Esophagus squamous epithelium (tissue), 5 donors: ENCODE measurements around the gene DUSP18. TPM values are rescaled to one million over a fixed set of nuclear protein-coding genes. Genes with fewer than 3 reads are reported as not detected.
A peak's percentile ranks its signal among the peaks of the same experiment; 100 is the strongest.

Experiments
- DNase-seq: peaks from one replicate; lab custom pipeline; 2025; lab: John Stamatoyannopoulos, UW
- H3K27ac ChIP-seq, 4 donors: fragments of 200-600 bp; sonication (generic); one replicate each; pipeline ENCODE4 v1.5.1; 2016 to 2019; ENCODE audit warnings: mild to moderate bottlenecking in 1 of 4
- H3K27me3 ChIP-seq, 4 donors: fragments of 200-600 bp; sonication (generic); 1 replicate in 3 of 4; 2 replicates in 1 of 4; pipeline versions ENCODE4 v1.5.1 to v1.6.0; 2017 to 2021; ENCODE audit warnings: antibody characterized with exemption in 1 of 4
- H3K36me3 ChIP-seq, 3 donors: fragments of 200-600 bp; sonication (generic); one replicate each; pipeline ENCODE4 v1.5.1; 2016 to 2019
- H3K4me1 ChIP-seq, 3 donors: fragments of 200-600 bp; sonication (generic); one replicate each; pipeline ENCODE4 v1.5.1; 2017 to 2019
- H3K4me3 ChIP-seq, 4 donors: fragments of 200-600 bp; sonication (generic); 1 replicate in 3 of 4; 2 replicates in 1 of 4; pipeline ENCODE4 v1.5.1; 2016 to 2019; ENCODE audit warnings: mild to moderate bottlenecking in 2 of 4, moderate library complexity in 1 of 4
- H3K9me3 ChIP-seq, 3 donors: fragments of 200-600 bp; sonication (generic); one replicate each; pipeline ENCODE4 v1.5.1; 2016 to 2019
- CTCF ChIP-seq, 6 experiments: fragments of 450-650 bp in 4 of 6; fragments of 200-600 bp in 2 of 6; sonication (generic) in 2 of 6; IDR thresholded peaks; one replicate each; pipeline ENCODE4 v1.5.1; 2016 to 2019; ENCODE audit warnings: antibody characterized with exemption in 6 of 6, mild to moderate bottlenecking in 4 of 6, moderate library complexity in 4 of 6
- POLR2A ChIP-seq, 4 donors: fragments of 450-650 bp; IDR thresholded peaks; one replicate each; pipeline ENCODE4 v1.6.1; 2017; ENCODE audit warnings: antibody characterized with exemption in 4 of 4, mild to moderate bottlenecking in 4 of 4, moderate library complexity in 3 of 4
- WGBS, 2 donors: methylation state at CpG; one replicate each; pipeline ENCODE4 v1.1.5; 2018; 5-methylcytosine and 5-hydroxymethylcytosine counted together
- intact Hi-C: fragments of 100-400 bp; cut with DNase I; formaldehyde crosslinking; loops from one replicate; pipeline ENCODE4 v1.15.0; 2022
- total RNA-seq, 4 donors: library from RNA; depleted of rRNA; stranded (reverse); fragments of >200 nt; gene quantifications; one replicate each; pipeline ENCODE4 v1.1.0, GENCODE V29; 2016
- donor health status: DM: yes; HTN: yes; CAD: no.

Gene DUSP18
- total RNA-seq, 4 donors from 2014 or later, result 6.1 to 13.0 (median 8.6) TPM

DNA sequence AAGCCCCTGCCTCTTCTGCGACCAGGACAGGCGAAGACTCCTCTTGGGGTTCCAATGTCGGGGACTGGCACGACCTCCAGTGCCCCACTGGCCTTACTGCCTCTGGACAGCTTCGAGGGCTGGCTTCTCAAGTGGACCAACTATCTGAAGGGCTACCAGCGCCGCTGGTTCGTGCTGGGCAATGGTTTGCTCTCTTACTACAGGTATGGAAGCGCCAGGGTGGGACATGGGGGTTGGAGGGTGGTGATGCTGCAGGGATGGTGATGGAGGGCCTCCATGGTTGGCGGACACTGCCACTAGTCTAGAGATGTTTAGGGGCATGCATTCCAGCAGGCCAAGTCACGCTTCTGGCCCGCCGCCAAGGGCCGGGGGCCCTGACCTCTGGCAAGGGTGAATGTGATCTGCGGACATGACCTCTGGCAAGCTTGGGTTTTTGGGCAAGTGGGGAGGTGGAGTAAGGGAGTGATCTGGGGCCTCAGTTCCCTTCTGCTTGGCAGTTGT, 27.7 kb upstream of the DUSP18 start:
- H3K36me3 ChIP-seq, result no peaks in the 10 kb centered on the region
- peaks cover 0 to 15% (median 0%) of the 10 kb centered on the region in 4 donors for H3K27me3 ChIP-seq
- intact Hi-C loops, result no loop called here
- DNase-seq, result no peak
- peaks cover 0 to 17% (median 4%) of the 10 kb centered on the region in 3 donors for H3K4me1 ChIP-seq
- peak overlapping the region in 3 of 4 donors; percentile 50 to 72 (median 60) for H3K4me3 ChIP-seq
- H3K27ac ChIP-seq, result no peak overlapping the region
- TF ChIP-seq POLR2A (IDR thresholded peaks at IDR 0.05) (no peak), CTCF (IDR thresholded peaks at IDR 0.05) (no peak)
- WGBS, 2 donors, result 79% methylated on average over 7 of the region's 15 CpGs; no CpG with 5 or more reads in 1 of the 2 donors
- H3K9me3 ChIP-seq, result no peaks in the 10 kb centered on the region

GRCh38 chr22:30694640-30695350, 27.1 kb upstream of the DUSP18 start, which contains the start of gene OSBP2:
TSS of gene OSBP2 (plus strand) at chr22:30694874. CDS start at chr22:30694910, 36 bp downstream.
- H3K27ac ChIP-seq, result peak within 1 kb of the TSS in 3 of 4 donors; percentile 33 to 62 (median 50)
- intact Hi-C loops, result no loop called here
- H3K4me1 ChIP-seq, result peaks cover 0 to 17% (median 4%) of the 10 kb centered on the region in 3 donors
- DNase-seq, result no peak
- no CpG with 5 or more reads among the region's 88 CpGs for WGBS, 2 donors
- H3K27me3 ChIP-seq, result peaks cover 0 to 15% (median 0%) of the 10 kb centered on the region in 4 donors
- no peaks in the 10 kb centered on the region for H3K9me3 ChIP-seq
- TF ChIP-seq POLR2A (IDR thresholded peaks at IDR 0.05) (no peak), CTCF (IDR thresholded peaks at IDR 0.05) (peak in 1 of 6 experiments; percentile 18)
- H3K36me3 ChIP-seq, result no peaks in the 10 kb centered on the region
- H3K4me3 ChIP-seq, result peak within 1 kb of the TSS; percentile 31 to 72 (median 55)

DNA sequence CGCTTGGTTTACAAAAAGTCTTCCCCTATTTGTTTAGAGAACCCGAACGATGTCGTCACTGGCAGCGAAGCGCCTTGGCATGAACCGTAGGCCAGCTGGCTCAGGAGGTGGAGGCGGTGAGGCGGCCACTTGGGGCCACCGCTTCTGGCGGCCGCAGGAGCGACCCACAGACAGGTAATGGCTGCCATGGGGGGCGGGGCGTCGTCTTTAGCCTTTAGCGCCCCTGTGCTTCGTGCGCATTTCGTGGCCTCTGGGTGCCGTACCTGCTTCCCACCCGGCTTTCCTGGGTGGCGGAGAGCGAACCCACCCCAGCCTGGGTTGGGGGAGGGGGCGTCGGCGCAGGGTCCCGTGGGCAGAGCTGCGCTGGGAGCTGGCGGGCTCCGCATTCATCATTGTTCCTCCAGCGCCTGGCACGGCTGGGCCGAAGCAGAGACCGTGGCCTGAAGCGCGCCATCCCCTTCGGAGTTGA, 26.5 kb upstream of the DUSP18 start:
- DNase-seq, result no peak
- Histone ChIP-seq H3K9me3 (no peaks in the 10 kb centered on the region), H3K4me1 (peaks cover 0 to 17% (median 4%) of the 10 kb centered on the region in 3 donors), H3K27me3 (peaks cover 0 to 15% (median 0%) of the 10 kb centered on the region in 4 donors), H3K4me3 (peak overlapping the region; percentile 31 to 72 (median 53)), H3K36me3 (no peaks in the 10 kb centered on the region), H3K27ac (peak overlapping the region in 3 of 4 donors; percentile 33 to 62 (median 50))
- WGBS, 2 donors, result 0% methylated on average over 2 to 6 of the region's 38 CpGs
- TF ChIP-seq POLR2A (IDR thresholded peaks at IDR 0.05) (no peak), CTCF (IDR thresholded peaks at IDR 0.05) (no peak)
- intact Hi-C loops, result no loop called here

- intact Hi-C loops, result no loop called here
- TF ChIP-seq CTCF (IDR thresholded peaks at IDR 0.05), result no peak
- TF ChIP-seq POLR2A (IDR thresholded peaks at IDR 0.05), result no peak
- Histone ChIP-seq H3K9me3 (no peaks in the 10 kb centered on the region), H3K4me3 (no peak overlapping the region), H3K36me3 (no peaks in the 10 kb centered on the region), H3K27ac (no peak overlapping the region), H3K27me3 (peaks cover 0 to 15% (median 0%) of the 10 kb centered on the region in 4 donors), H3K4me1 (peaks cover 0 to 17% (median 4%) of the 10 kb centered on the region in 3 donors)
- no peak for DNase-seq
- 70 to 75% methylated on average over 1 of the region's 1 CpG for WGBS, 2 donors
Measured at GRCh38 chr22:30691204-30691603, 23.5 kb upstream of the DUSP18 start.

DNA sequence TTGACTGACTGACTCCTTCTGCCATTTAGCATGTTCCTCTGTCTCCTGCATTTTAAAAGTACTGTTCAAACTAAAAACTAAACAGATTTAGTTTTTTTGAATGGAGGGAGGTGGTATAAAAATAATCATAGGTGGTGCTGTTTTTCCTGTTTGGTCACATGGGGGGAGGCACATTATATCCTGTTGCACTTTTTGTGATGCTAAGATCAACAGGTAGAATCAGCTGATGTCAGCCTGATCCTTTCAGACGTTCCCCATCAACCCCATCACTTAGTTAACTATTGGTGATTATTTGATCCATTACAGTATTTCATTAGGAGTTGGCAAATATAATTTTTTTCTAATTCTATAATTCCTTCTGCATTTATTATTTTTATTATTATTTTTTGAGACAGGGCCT, 21.9 kb upstream of the DUSP18 start:
- H3K4me3 ChIP-seq, result no peak overlapping the region
- DNase-seq, result no peak

More for the DNA sequence above, 21.9 kb upstream of the DUSP18 start:
- Histone ChIP-seq H3K36me3 (no peaks in the 10 kb centered on the region), H3K27ac (no peak overlapping the region), H3K4me1 (peaks cover 0 to 9% (median 0%) of the 10 kb centered on the region in 3 donors), H3K27me3 (peaks cover 0 to 10% (median 0%) of the 10 kb centered on the region in 4 donors), H3K9me3 (no peaks in the 10 kb centered on the region)
- no peak for TF ChIP-seq CTCF (IDR thresholded peaks at IDR 0.05)
- no peak for TF ChIP-seq POLR2A (IDR thresholded peaks at IDR 0.05)
- intact Hi-C loops, result no loop called here
- WGBS, 2 donors, result 41 to 55% methylated on average over 1 of the region's 1 CpG
